ENCODE measurements around the gene CLEC4A. TPM values are rescaled to one million over a fixed set of nuclear protein-coding genes. Genes with fewer than 3 reads are reported as not detected.
"Not testable (repeated sequence)": the region's sequence is repeated elsewhere in the genome, so short reads cannot be mapped to it uniquely, and the experiment has no call there.

Gene CLEC4A
- total and polyA plus RNA-seq, 2 of the 8 experiments (the other 6 are each of a cell fraction or from before 2014, with no cell fraction given), result 0.41 to 0.44 TPM

DNA sequence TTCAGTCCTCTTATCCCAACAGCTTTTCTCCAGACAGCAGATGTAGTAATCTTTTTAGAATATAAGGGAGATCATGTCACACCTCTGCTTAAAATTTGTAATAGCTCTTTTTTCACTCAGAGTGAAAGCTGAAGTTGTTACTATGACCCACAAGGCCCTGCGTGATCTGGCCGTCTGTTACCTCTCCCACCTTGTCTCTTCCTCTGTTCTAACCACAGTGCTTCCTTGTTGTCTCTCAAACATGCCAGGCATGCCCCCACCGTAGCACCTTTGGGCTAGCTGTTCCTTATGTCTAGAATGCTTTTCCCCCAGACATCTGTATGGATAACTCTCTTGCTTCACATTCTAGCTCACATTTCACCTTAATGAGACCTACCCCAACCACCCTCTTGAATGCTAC lies 34.8 kb upstream of the CLEC4A start (continued):
- TF ChIP-seq NANOG (IDR thresholded peaks at IDR 0.05; ENCODE audit: insufficient read depth, low read depth, low read length, poor library complexity, severe bottlenecking), result no peak
- no peak for TF ChIP-seq SIX5 (IDR thresholded peaks at IDR 0.05; ENCODE audit: low read depth, low read length)
- no peak for TF ChIP-seq BACH1 (IDR thresholded peaks at IDR 0.05; ENCODE audit: low read length)
- TF ChIP-seq CHD2 (IDR thresholded peaks at IDR 0.05; ENCODE audit: low read length), result no peak

DNA sequence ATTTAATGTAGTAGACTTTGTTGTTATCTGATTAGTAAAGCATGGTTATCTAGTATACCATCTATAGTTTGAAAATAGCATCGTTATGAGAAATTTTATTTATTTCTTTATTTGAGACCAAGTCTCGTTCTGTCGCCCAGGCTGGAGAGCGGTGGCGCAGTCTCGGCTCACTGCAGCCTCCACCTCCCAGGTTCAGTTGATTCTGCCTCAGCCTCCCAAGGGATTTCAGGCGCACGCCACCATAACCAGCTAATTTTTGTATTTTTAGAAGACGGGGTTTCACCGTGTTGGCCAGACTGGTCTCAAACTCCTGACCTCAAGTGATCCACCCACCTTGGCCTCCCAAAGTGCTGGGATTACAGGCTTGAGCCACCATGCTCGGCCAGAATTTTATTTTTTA lies 34.1 kb upstream of the CLEC4A start:
- not testable (repeated sequence) for H3K79me2 ChIP-seq (ENCODE audit: control insufficient read depth in 1 of 2, insufficient read depth in 2 of 2, low read length in 2 of 2); H3K23me2 ChIP-seq (ENCODE audit: low read depth, low read length); H3K27ac ChIP-seq (ENCODE audit: low read depth, low read length)

More for the DNA sequence above, 34.1 kb upstream of the CLEC4A start:
- H2AK5ac ChIP-seq (ENCODE audit: low read depth, low read length); FAIRE-seq; H2BK15ac ChIP-seq (ENCODE audit: low read length); H4K5ac ChIP-seq (ENCODE audit: insufficient read length, low read depth, low read length); H3K9me3 ChIP-seq (ENCODE audit: insufficient read depth in 2 of 2, low read depth in 1 of 2, low read length in 1 of 2); H2AFZ ChIP-seq (ENCODE audit: low read length); H3K4me1 ChIP-seq (replicated peaks in 1 of 4; ENCODE audit: control insufficient read depth in 3 of 4, insufficient read depth in 4 of 4, low read length in 3 of 4); H2BK20ac ChIP-seq (ENCODE audit: low read length); H4K20me1 ChIP-seq (replicated peaks in 1 of 2; ENCODE audit: control insufficient read depth in 1 of 2, insufficient read depth in 2 of 2, low read length in 2 of 2); H4K91ac ChIP-seq (replicated peaks; ENCODE audit: insufficient read length, low read length); H3K56ac ChIP-seq (replicated peaks; ENCODE audit: insufficient read length, low read depth, low read length); H4K8ac ChIP-seq (ENCODE audit: extremely low read depth, insufficient read depth, low read length); H3K4ac ChIP-seq (replicated peaks; ENCODE audit: insufficient read length, low read depth, low read length); H3K23ac ChIP-seq (ENCODE audit: insufficient read length); H3K18ac ChIP-seq (ENCODE audit: extremely low read depth, low read length); H3K4me3 ChIP-seq (ENCODE audit: extremely low read depth in 1 of 4, insufficient read depth in 2 of 4, low read depth in 3 of 4, low read length in 4 of 4); H2BK120ac ChIP-seq (replicated peaks; ENCODE audit: low read depth, low read length); H3K4me2 ChIP-seq (ENCODE audit: insufficient read depth in 1 of 2, low read depth in 2 of 2, low read length in 2 of 2); H3K27me3 ChIP-seq (replicated peaks in 1 of 4; ENCODE audit: control insufficient read depth in 3 of 4, extremely low read depth in 1 of 4, insufficient read depth in 3 of 4, low read length in 3 of 4); H3K14ac ChIP-seq (ENCODE audit: insufficient read length); H2BK12ac ChIP-seq (ENCODE audit: low read depth, low read length); DNase-seq (ENCODE audit: low read depth in 1 of 2, low spot score in 2 of 2); H2BK5ac ChIP-seq (ENCODE audit: low read depth, low read length); H3K79me1 ChIP-seq (ENCODE audit: low read depth, low read length); H3K9ac ChIP-seq (replicated peaks in 1 of 4; ENCODE audit: extremely low read depth in 1 of 4, low read depth in 3 of 4, low read length in 3 of 4): not testable (repeated sequence)
- POLR2A ChIA-PET (ENCODE audit: partially characterized antibody), result interaction anchor here (1.2 kb wide), 1 partner anchor 9 kb away, joined by 5 read pairs; no protein-coding TSS in a partner anchor
- H3K36me3 ChIP-seq (ENCODE audit: control insufficient read depth in 2 of 4, insufficient read depth in 4 of 4, low read length in 3 of 4), result peaks cover 6 to 31% (median 12%) of the 10 kb centered on the region in 4 experiments; a peak in 6 of 8 replicates
- WGBS, 2 experiments (ENCODE audit: extremely low coverage in 1 of 2, insufficient coverage in 1 of 2, insufficient read length in 1 of 2, insufficient replicate concordance in 2 of 2, low coverage in 1 of 2, low lambda C conversion rate in 2 of 2, missing lambda C conversion rate in 1 of 2), result 95% methylated on average over 11 of the region's 11 CpGs; no CpG with 5 or more reads in 1 of the 2 experiments
- CTCF ChIA-PET (ENCODE audit: partially characterized antibody), result interaction anchor here (1.3 kb wide), 1 partner anchor 41 kb away, joined by 3 read pairs; no protein-coding TSS in a partner anchor
